A549 (cell line): ENCODE measurements around the gene MAST2.
A peak's percentile ranks its signal among the peaks of the same experiment; 100 is the strongest.

Source experiments
- CBX2 ChIP-seq: fragments of 200-600 bp; sonication (generic); IDR thresholded peaks from 2 replicates; pipeline ENCODE4 v1.6.1; 2016; ENCODE audit warnings: low read depth, mild to moderate bottlenecking, borderline replicate concordance
- JUNB ChIP-seq: fragments of >200 bp; sonication (Bioruptor Twin); formaldehyde crosslinking; IDR thresholded peaks from 2 replicates; pipeline ENCODE4 v1.6.1; 2016
- MAFK ChIP-seq: fragments of 450-650 bp; IDR thresholded peaks from 2 replicates; pipeline ENCODE4 v1.6.1; 2014; ENCODE audit not compliant: partially characterized antibody
- MYC ChIP-seq: IDR thresholded peaks from 2 replicates; pipeline ENCODE4 v1.6.1; 2012; ENCODE audit warnings: mild to moderate bottlenecking, inconsistent platforms, low read length, improper control_type of control experiment, borderline replicate concordance
- POLR2A ChIP-seq: IDR thresholded peaks from 2 replicates; pipeline ENCODE4 v1.6.1; 2012; ENCODE audit warnings: mild to moderate bottlenecking, low read length
- RARB ChIP-seq: fragments of 250-450 bp; sonication (Bioruptor Pico); IDR thresholded peaks from 2 replicates; pipeline ENCODE4 v1.8.0; 2021; ENCODE audit warnings: mild to moderate bottlenecking, moderate library complexity
- RFX5 ChIP-seq: fragments of 450-650 bp; IDR thresholded peaks from 2 replicates; pipeline ENCODE4 v1.7.1; 2014; ENCODE audit warnings: antibody characterized with exemption, mild to moderate bottlenecking, moderate library complexity
- RNF2 ChIP-seq: fragments of 200-600 bp; sonication (generic); IDR thresholded peaks from 2 replicates; pipeline ENCODE4 v1.6.1; 2016; ENCODE audit warnings: low read depth, mild to moderate bottlenecking, antibody characterized with exemption, moderate library complexity, borderline replicate concordance
- TF ChIP-seq, protein P1 (sequence below): fragments of 450-650 bp; IDR thresholded peaks from 2 replicates; pipeline ENCODE4 v1.6.1; 2014; ENCODE audit warnings: antibody characterized with exemption
- TF ChIP-seq, protein P2 (sequence below): fragments of >200 bp; sonication (Bioruptor Twin); formaldehyde crosslinking; IDR thresholded peaks from 3 replicates; pipeline ENCODE4 v1.5.1; 2016

DNA sequence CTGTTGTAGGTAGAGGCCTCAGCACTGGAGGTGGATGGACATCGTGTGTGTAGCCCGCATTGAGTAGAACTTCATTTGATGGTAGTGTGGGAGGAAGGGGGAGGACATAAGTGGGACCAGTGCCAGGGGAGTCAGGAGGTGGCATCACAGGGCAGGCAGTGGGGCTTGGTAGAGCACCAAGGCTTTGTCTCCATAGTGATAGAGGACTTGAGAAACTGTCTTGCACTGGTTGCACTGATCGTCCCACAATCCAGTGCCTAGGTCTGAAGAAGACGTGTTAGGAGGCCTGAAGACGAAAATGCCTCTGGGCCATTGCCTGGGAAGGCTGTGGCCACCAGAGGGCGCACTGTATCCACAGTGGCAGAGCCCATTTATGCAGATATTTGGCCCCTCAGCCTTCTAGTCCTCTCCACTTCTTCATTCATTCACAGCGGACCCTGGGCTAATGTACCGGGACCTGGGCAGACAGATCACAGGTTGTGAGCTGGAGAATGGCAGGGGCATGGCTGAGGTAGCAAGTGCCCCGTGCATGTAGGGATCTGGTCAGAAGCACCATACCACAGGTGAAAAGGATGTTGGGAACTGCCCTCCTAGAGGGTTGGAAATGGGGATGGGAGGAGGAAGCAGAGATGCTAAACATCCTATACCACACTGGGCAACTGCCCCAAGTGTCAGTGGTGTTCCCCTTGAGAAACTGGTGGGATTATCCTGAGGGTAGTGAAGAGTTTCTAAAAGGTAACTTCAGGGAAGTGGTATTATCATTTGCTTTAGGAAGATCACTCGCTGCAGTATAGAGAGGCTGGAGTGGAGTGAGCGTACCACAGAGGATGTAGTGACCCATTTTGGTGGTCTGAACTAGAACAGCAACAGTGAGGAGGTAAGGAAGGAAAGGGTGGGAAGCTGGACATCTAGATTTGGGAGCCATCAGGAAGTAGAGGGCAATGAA is 233.8 kb downstream of the MAST2 start:
- TF ChIP-seq MAFK (no peak), RARB (no peak), JUNB (no peak), RNF2 (no peak), POLR2A (no peak), MYC (no peak), CBX2 (no peak), RFX5 (no peak)
- TF ChIP-seq, protein P1, sequence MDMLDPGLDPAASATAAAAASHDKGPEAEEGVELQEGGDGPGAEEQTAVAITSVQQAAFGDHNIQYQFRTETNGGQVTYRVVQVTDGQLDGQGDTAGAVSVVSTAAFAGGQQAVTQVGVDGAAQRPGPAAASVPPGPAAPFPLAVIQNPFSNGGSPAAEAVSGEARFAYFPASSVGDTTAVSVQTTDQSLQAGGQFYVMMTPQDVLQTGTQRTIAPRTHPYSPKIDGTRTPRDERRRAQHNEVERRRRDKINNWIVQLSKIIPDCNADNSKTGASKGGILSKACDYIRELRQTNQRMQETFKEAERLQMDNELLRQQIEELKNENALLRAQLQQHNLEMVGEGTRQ = no peak
- TF ChIP-seq, protein P2, sequence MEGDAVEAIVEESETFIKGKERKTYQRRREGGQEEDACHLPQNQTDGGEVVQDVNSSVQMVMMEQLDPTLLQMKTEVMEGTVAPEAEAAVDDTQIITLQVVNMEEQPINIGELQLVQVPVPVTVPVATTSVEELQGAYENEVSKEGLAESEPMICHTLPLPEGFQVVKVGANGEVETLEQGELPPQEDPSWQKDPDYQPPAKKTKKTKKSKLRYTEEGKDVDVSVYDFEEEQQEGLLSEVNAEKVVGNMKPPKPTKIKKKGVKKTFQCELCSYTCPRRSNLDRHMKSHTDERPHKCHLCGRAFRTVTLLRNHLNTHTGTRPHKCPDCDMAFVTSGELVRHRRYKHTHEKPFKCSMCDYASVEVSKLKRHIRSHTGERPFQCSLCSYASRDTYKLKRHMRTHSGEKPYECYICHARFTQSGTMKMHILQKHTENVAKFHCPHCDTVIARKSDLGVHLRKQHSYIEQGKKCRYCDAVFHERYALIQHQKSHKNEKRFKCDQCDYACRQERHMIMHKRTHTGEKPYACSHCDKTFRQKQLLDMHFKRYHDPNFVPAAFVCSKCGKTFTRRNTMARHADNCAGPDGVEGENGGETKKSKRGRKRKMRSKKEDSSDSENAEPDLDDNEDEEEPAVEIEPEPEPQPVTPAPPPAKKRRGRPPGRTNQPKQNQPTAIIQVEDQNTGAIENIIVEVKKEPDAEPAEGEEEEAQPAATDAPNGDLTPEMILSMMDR = peak; percentile 82
